HG03103 (cell line): ENCODE results near the gene COX14.
"Not testable (repeated sequence)": the region's sequence is repeated elsewhere in the genome, so short reads cannot be mapped to it uniquely, and the experiment has no call there.

Source experiments
- ATAC-seq: cut with Tn5 transposase; IDR thresholded peaks from one replicate; pipeline ENCODE4 v1.9.1; 2021; ENCODE audit warnings: low read depth; ENCODE audit not compliant: unreplicated experiment

COX14 gene

DNA sequence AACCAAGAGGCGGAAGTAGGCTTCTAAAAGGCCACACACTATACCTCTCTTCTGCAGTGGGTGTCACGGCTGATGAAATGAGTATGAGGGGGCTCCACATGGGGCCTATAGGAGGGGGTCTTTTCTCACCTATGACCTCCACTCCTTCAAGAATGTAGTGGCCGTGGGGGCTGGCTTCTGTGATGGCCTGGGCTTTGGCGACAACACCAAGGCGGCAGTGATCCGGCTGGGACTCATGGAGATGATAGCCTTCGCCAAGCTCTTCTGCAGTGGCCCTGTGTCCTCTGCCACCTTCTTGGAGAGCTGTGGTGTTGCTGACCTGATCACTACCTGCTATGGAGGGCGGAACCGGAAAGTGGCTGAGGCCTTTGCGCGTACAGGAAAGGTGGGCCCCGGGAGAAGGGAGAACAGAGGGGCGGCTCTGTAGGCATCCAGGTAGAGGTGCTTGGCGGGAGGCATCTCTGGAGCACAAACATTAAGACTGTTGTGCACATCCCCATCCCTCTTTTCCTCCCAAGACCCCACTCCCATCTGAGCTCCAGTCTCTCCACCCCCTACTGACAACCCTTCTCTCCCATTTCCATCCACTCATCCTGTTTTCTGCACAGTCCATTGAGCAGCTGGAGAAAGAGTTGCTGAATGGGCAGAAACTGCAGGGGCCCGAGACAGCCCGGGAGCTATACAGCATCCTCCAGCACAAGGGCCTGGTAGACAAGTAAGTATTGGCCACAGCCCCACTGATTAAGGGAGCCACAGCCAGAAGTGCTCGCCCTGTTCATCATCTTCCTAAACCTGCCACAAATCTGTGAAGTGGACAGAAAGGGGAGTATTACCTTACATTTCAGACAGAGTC, 4.4 kb upstream of the COX14 start:
- no peak for ATAC-seq

DNA sequence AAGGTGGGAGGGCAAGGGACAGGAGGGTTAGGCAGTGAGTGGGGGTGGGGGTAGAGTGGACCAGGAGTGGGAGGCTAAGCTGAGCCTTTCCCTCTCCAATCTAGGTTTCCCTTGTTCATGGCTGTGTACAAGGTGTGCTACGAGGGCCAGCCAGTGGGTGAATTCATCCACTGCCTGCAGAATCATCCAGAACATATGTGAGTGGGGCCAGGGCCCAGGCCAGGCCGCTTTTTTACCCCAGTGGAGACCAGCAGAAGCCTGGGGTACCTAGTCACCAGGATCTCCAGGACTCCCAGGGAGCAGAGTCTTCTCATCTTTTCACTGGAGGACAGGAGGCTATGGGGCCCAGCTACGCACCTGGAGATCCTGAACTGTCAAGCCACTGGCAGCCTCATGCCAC, 2.7 kb upstream of the COX14 start:
- ATAC-seq, result no peak

DNA sequence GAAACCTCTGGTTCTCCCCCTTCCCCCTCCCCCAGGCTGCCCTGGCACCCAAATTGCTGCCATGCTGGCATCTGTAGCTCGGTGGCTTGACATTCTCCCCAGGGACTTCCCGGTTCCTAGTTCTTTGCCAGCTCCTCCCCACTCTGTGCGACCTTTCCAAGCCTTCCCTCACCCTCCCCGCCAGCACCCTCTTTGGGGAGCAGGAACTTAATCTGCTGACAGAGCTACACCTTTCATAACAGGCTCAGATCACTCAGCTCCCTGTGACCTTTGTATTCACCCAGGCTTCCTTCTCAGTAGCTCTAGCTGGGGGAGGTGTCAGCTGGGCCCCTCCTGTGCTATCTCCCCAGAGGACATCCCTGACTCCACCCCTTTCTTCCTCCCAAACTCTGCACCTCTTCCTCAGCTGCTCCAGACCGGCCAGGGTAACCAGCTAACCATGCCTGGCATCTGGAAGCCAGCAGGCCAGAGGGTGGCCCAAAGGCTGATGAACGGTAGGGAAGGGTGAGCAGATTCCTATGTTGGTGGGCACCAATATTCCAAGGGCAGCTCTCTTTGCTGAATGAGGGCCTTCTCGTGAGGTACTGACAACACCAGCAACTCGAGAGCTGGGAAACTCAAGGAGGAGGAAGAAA, 1.8 kb upstream of the COX14 start:
- no peak for ATAC-seq

DNA sequence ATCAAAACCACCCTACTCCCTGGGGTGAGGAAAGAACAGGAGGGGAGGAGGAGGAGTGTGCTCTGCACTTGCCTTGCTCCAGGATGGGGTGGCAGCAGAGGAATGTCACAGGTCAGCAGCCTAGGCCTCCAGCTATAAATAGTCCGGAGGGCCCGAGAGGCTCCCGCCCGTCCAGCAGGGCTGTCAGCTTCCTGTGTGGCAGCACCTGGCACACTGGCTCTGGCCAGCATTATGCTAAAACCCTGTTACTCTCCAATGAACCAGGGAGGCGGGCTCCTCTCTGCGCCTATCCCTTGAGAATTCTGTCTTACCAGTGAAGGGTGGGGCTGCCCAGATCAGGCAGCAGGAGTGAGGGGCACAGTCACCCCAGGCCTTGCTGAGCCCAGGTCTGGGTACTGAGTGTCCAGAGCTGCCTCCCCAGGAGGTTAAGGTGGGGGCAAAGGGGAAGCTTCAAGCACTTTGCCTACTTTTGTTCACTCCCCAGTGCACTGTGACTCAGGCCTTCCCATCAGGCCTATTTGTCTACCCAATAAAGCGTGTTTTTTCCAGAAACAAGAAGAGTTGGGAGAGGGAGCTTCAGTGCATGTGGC, 1.2 kb upstream of the COX14 start:
- no peak for ATAC-seq

DNA sequence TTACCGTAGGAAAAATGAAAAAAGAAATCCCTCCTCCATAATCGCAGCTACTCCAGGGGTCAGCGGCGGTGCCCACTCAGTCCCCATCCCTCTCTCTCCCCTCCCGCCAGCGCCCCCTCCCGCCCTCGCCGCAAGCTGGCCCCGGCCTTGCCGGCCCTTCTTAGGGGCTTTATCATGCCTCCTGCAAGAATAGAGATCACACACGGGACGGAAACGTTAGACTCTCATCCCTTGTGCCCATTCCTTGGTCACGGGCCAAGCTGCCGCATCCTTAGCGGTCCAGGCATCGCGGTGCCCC, 692 bp upstream of the COX14 start:
- no peak for ATAC-seq

DNA sequence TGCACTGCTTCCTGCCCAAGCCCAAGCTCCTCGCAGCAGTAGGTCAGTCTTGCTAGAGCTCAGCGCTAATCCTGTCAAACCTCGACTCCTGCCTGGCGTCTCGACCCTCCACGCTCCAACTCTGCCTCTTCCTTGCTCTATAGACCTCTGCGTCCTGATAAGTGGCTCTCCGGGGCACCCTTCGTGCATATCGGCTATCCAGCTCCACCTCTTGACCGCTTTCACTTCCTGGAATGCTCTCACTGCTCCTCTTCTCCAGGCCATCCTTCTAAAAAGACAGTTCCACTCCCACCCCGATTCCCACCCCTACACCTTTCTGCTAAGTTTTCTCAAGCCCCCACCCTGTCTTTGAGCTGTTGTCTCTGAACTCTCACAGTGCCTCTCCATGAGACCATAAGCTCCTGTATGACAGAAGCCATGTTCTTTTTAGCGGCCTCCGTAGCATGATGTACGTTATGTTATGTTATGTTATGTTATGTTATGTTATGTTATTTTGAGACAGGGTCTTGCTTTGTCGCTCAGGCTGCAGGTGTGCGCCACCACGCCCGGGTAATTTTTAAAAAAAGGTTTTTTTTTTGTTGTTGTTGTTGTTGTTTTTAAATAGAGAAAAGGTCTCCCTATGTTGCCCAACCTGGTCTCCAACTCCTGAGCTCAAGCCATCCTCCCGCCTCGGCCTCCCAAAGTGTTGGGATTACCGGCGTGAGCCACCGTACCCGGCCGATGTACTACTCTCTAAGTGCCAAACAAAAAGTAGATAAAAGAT, 601 bp downstream of the COX14 start:
- peak; percentile 2 for ATAC-seq

DNA sequence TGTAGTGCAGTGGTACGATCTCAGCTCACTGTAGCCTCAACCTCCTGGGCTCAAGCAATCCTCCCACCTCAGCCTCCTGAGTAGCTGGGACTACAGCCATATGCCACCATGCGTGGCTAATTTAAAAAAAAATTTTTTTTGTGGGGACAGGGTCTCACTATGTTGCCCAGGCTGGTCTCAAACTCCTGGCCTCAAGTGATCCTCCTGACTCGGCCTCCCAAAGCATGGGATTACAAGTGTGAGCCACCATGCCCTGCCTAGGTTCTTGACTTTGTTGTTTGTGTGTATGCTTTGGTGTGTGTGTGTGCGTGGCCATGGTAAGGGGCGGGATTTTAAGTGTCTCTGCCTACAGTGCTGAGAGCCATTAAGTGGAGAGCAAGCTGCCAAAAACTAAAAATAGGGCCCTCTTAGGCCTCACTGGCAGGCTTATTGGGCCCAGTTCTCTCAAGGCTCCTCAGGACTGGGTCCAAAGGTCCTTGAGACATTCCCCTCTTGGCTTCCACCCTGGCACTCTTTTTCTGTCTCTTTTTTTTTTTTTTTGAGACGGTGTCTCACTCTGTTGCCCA, 5.1 kb downstream of the COX14 start:
- no peak for ATAC-seq

DNA sequence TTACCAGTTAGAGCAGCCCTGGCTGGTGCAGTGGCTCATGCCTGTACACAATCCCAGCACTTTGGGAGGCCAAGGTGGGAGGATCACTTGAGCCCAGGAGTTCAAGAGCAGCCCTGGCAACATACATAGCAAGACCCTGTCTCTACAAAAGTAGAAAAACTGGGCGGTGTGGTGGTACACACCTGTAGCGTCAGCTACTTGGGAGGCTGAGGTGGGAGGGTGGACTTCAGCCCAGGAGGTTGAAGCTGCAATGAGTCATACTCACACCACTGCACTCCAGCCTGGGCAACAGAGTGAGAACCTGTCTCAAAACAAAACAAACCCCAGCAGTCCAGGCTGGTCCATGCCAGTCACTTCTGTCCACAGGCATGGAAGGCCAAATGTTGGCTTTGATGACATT, 7.4 kb downstream of the COX14 start:
- ATAC-seq, result no peak

DNA sequence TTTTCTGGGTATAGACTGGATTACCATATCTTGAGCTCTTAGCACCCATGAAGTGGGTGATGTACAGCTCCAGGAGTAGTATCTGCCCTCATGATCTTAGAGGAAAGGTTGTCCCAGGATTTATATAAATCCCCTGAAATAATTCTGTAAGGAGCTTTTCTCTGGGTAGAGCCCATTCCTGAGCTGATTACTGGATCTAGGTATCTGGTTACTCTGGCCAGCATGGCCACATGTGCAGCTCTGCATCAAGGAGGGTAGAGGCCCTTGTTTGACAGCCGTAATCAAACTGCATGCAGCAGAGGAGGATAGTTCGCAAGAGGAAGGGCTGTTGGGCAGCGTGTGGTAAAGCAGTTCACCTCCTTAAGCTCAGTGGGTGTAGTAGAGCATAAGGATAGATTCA, 8.5 kb downstream of the COX14 start:
- ATAC-seq, result no peak

DNA sequence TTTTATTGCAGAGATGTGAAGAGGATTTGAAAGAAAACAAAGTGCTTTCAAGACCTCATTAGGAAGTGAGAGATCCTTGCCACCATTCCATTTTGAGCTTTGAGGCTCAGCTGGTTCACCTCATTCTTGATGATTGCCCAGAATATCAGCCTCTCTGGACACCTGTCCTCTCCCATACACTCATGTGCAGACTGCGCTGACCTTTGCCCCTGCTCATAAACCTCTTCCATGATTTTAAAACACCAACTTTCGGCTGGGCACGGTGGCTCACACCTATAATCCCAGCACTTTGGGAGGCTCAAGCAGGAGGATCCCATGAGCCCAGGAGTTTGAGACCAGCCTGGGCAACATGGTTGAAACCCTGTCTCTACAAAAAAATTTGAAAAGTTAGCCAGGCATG, 8.9 kb downstream of the COX14 start:
- no peak for ATAC-seq

DNA sequence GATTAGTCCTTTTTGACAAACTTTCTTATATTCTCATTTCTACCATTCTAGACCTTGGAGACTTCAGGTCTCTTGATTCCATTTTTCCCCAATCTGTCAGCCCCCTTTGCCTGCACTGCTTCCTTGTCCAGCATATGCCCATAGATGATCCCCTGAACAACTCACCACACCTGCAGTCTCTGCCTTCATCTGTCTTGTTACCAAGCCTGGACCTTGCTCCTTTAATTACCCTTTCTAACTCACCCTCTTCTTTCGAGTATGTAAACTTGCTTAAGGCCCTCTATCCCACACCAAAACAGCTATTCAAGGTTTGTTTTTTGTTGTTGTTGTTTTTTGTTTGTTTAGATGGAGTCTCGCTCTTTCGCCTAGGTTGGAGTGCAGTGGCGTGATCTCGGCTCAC, 9.6 kb downstream of the COX14 start:
- no peak for ATAC-seq

DNA sequence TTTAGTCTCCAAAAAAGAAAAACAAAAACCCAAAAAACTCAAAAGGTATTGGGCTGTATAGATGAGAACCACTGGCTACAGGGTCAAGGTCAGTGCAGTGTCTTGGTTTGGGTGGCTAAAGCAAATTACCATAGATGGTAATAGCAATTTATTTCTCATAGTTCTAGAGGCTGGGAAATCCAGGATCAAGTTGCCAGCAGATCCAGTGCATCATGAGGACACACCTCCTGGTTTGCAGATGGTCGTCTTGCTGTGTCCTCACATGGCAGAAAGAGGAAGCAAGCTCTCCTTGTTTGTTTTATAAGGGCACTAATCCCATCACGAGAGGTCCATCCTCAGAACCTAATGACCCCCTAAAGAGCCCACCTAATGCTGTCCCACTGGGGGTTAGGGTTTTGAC, 11.2 kb downstream of the COX14 start:
- ATAC-seq, result no peak

DNA sequence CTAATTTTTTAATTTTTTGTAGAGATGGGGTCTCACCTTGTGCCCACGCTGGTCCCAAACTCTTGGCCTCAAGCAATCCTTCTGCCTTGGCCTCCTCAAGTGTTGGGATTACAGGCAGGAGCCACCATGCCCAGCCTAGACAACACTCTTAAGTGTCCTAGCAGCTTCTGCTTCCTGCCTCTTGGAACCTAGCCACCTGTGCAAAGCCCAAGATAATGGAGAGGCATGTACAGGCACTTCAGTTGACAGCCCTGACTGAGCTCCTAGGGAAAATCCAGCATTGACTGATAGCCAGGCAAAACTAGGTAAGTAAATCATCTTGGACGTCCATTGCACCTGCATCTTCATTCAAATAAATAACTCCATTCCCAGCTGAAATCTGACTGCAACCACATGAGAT, 15.5 kb downstream of the COX14 start:
- no peak for ATAC-seq

DNA sequence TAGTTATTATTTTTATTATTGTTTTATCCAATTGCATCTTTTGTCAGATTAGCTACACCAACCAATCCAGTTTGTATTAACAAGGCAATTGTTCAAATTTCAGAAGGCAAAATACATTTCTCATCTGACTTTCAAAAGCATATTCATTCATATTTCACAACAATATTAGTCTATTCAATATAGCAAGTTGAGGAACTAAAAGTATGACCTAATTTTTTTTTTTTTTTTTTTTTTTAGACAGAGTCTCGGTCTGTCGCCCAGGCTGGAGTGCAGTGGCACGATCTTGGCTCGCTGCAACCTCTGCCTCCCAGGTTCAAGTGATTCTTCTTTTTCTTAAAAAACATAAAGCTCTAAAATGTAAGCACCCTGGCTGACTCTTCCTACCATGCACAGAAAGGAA, 17.3 kb downstream of the COX14 start:
- ATAC-seq, result no peak

DNA sequence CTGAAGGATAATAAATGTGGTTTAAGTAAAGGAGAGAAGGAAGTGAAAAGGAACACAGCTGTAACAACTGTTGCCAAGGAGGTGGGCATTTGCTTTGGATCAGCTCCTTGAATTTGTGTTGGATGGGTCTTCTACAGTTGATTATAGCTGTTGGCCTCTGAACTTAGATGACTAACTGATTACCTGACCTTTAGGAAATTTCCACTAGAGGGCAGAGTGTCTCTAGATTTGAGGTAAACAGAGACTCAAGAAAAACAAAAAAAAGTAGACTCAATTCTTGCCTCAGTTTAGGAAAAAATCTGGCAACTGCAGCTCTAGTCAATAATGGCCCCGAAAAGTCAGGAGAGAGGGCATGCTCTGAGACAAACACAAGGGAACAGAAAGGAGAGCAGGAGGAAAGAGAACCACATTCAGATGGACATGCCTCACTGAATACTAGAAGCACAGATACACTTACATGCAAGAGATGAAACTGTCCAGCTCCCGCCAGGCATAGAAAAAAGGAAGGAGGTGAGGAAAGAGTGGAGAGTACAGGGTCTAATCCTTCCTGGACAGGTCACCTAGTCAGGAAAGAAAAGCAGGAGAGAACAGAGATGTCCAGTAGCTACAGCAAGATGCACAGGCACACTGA, 20.6 kb downstream of the COX14 start:
- ATAC-seq, result no peak

DNA sequence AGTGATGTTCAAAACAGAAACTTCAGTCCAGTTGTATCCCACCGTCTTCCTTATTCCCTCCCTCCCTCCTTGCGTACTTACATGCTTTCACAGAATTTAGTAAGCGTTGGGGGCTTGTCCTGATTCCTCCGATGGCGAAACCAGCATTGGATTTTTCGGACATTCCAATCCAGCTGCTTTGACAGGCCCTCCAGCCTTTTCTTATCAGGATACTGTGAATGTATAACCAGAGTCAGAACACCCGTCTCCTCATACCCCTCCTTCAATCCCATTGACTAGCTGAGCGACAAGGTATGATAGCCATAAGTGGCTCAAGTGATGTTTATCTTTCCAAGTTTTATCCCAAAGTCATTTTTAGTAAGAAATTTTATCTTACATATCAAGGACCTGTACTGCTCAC, 31.0 kb downstream of the COX14 start:
- ATAC-seq, result no peak

DNA sequence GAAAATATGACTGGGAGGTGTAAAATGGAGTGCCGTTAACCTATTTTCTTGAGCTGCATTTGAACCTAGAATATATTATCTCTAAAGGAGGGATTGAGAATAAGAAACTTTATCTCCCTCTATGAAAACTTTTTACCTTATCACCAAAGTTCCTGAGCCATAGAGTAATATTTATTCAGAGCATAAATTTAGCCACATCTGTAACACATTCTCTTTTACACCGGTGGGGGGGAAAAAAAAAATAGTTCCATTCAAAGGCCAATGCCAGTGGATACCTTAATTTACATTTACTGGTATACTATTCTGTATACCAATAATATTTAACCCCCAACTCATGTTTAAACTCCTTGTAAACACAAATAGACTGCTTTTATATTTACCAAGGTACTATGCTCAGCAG, 33.4 kb downstream of the COX14 start:
- no peak for ATAC-seq

DNA sequence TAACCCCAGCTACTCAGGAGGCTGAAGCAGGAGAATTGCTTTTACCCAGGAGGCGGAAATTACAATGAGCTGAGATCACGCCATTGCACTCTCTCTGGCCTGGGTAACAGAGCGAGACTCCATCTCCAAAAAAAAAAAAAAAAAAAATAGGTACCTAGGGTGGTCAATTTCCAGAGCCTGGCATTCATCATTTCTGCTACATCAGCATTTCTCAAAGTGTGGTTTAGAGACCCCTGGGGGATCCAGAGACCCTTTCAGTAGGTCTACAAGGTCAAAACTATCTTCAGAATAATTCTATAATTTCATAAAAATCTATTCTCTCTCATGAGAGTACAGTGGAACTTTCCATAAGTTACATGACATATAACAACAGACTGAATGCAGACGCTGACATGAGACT, 35.2 kb downstream of the COX14 start:
- no peak for ATAC-seq

DNA sequence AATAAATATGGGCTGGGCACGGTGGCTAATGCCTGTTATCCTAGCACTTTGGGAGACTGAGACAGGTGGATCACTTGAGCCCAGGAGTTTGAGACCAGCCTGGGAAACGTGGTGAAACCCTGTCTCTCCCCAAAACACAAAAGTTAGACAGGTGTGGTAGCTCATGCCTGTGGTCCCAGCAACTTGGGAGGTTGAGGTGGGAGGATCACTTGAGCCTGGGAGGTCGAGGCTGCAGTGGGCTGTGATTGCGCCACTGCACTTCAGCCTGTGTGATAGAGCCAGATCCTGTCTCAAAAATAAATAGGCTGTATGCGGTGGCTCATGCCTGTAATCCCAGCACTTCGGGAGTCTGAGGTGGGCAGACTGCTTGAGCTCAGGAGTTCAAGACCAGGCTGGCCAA, 36.0 kb downstream of the COX14 start:
- not testable (repeated sequence) for ATAC-seq

DNA sequence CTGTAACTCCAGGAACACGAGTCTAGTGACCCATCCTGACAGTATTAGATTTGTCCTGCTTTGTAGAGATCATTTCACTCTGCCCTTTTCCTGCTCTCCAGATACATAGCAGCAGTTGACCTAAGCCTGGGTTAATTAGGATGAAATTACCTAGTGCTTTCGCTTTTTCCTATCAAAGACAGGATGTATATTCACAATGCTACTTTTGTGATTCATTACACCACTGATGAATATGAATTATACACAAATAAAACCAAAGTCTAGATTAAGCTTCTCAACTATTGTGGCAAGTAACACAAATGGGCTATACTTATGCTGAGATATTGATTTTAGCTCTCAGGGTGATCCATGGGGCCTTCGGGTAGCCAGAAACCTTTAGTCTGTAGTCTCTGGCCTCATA, 37.3 kb downstream of the COX14 start:
- no peak for ATAC-seq
